Right lobe of liver (tissue), 4 donors: ENCODE data around the gene CCDC88B.

Experiments
- CTCF ChIP-seq, 4 donors: fragments of 200-600 bp in 3 of 4; fragments of 450-650 bp in 1 of 4; IDR thresholded peaks; one replicate each; pipeline versions ENCODE4 v1.5.1 to v1.8.0; 2016 to 2022; ENCODE audit warnings: antibody characterized with exemption in 4 of 4, mild to moderate bottlenecking in 2 of 4
- POLR2A ChIP-seq: fragments of 450-650 bp; IDR thresholded peaks from one replicate; pipeline ENCODE4 v1.6.1; 2017; ENCODE audit warnings: antibody characterized with exemption, mild to moderate bottlenecking
- donor health status: DM: no; HTN: no; CAD: no.
- donor health status: DM: no; HTN: no; CAD: no.
- donor health status: DM: no; HTN: yes; CAD: no.

GRCh38 chr11:64323373-64323772 lies 16.6 kb upstream of the CCDC88B start:
- TF ChIP-seq CTCF (IDR thresholded peaks at IDR 0.05) (no peak), POLR2A (no peak)
